ENCODE data around the gene IL4.
"Not testable (repeated sequence)": the region's sequence is repeated elsewhere in the genome, so short reads cannot be mapped to it uniquely, and the experiment has no call there.

IL4 gene

DNA sequence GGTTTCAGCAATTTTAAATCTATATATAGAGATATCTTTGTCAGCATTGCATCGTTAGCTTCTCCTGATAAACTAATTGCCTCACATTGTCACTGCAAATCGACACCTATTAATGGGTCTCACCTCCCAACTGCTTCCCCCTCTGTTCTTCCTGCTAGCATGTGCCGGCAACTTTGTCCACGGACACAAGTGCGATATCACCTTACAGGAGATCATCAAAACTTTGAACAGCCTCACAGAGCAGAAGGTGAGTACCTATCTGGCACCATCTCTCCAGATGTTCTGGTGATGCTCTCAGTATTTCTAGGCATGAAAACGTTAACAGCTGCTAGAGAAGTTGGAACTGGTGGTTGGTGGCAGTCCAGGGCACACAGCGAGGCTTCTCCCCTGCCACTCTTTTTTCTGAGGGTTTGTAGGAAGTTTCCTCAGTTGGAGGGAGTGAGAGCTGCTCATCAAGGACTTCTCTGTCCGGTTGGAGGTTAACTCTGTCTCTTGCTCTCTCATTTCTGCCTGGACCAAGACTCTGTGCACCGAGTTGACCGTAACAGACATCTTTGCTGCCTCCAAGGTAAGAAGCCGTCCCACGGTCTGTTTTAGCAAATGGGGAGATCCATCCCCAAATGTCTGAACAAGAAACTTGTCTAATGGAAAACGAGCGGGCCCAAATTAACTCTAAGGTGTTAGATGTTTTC, at the start of gene IL4:
Gene IL4 (plus strand): TSS at position 51 of the 692 bp plus-strand sequence. CDS start 62 bp downstream, at position 113.
- no peak for DNase-seq

DNA sequence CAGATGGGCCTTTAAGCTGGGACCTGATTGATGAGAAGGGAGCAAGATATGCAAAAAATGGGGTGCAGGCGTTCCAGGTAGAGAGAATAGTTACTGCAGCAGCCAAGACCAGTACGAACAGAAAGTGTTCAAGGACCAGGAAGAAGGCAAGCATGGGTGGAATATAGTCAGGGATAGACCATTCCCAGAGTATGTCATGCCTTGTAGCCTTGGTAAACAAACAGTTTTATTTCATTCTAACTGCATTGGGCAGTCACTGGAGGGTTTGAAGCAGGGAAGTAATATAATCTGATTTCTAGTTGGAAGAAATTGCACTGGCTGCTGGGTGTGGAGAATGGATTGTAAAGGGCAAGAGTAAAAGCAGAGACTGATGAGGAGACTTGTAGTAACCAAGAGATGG, 46.3 kb upstream of the IL4 start:
- no peak for DNase-seq

DNA sequence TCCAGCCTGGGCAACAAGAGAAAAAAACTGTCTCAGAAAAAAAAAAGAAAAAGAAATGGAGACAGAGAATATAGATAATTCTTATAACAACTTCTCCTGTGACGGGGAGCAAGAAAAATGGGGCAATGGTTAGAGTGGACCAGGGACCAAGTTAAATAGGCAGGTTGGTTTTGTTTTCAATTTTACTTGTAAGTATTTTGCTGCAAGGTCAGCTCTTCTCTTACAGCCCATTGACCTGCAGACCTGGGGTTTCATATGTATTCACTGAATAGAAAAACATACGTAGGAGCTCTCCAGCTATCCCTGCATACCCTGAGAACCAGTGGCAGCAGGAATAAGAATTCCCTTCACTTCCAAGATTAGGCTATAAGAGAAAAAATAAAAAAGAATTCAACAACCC, 45.0 kb upstream of the IL4 start:
- no peak for DNase-seq

DNA sequence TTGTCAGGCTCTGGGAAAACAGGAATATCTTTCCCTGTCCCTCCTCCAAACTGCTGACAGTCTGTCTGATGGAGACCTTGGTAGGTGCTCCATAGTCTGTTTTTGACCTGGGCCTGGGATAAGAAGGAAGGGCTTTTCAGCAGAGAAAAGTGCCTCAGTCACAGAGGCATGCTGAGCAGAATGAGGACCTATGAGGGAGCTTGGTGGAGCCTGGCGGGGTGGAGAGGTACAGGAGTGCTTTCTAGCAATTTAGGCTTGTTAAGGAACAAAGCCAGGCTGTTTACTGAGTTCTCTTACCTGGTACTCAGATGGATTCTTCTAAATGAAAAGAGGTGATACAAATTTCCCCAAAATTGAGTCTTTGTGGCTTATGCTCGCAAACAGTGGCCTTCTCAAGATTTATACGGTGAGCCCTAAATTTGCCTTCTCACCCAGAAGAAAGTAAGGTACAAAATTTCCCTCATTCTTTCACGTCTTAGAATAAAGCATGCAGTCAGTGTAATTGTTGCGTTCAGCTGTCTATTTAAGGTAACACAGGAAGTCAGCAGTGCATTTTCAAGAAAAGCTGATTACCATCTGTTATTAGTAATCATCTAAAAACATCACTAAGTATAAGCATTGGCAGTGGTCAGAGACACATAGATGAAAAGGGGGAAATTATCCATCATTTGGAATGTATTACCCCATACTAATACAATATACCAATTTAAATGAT, 44.4 kb upstream of the IL4 start:
- peak; percentile 17 for DNase-seq

DNA sequence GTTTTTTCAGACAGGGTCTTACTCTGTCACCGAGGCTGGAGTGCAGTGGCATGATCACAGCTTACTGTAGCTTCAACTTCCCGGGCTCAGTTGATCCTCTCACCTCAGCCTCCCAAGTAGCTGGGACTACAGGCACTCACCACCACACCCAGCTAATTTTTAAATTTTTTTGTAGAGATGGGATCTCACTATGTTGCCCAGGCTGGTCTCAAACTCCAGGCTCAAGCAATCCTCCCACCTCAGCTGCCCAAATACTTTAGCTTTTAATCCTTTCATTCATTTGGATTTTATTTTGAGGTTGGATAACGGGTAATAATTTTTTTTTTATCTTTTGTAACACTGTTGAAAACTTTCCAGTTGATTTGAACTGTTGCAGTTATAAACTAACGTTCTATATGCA, 40.2 kb upstream of the IL4 start:
- not testable (repeated sequence) for DNase-seq

DNA sequence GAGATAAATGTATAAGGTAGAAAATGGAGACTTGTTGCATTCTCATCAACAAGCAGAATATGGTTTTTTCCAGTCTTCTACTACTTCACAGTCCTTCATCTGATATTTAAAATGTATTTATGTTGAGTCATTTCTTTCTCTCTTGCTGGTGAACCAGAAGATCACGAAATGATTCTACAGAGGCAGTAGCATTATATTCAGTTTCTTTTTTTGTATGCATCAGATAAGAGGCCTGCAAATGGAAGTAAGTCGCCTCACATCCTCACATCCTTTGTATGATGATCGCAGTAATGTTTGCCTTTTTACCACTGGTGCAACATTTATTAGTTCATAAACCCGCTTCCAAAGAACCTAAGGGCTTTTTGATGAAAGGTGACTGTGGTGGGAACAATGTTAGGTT, 37.9 kb upstream of the IL4 start:
- peak; percentile 13 for DNase-seq

DNA sequence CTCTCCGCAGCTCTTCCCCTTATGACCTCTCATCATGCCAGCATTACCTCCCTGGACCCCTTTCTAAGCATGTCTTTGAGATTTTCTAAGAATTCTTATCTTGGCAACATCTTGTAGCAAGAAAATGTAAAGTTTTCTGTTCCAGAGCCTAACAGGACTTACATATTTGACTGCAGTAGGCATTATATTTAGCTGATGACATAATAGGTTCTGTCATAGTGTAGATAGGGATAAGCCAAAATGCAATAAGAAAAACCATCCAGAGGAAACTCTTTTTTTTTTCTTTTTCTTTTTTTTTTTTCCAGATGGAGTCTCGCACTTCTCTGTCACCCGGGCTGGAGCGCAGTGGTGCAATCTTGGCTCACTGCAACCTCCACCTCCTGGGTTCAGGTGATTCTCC, 36.5 kb upstream of the IL4 start:
- DNase-seq: no peak

DNA sequence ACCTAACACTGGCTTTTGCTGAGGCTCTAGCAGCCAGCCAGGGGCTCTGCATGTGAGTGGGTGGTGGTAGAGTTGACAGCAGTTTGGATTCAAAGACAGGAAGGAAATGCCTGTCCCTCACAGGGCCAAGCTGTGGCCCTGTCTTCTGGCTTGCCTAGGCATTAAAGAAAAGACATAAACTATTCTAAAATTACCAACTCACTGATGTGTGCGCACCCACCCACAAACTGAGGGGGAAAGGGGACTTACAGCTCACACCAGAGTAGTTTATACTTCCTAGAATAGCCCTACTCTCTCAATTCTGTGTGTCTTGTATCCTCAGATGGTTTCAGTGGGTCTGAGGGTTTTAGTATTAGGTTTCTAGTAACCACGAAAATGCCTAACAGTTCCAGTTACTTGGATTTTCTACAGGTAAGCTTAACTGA, 34.1 kb upstream of the IL4 start:
- DNase-seq: no peak

DNA sequence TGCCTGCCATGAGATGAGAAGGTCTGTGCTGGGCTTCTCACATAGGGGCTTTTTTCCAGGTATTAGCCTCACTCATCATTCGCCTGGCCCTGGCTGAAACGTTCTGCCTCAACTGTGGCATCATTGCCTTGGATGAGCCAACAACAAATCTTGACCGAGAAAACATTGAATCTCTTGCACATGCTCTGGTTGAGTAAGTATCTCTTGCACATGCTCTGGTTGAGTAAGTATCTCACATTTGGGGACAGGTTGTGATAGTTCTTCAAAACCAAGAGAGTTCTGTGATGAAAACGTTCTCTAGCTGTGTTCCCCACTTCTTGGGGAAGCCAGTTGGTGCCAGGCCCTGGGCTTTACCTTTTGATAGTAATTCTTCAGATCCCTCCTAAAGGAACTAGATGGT, 33.2 kb upstream of the IL4 start:
- no peak for DNase-seq

DNA sequence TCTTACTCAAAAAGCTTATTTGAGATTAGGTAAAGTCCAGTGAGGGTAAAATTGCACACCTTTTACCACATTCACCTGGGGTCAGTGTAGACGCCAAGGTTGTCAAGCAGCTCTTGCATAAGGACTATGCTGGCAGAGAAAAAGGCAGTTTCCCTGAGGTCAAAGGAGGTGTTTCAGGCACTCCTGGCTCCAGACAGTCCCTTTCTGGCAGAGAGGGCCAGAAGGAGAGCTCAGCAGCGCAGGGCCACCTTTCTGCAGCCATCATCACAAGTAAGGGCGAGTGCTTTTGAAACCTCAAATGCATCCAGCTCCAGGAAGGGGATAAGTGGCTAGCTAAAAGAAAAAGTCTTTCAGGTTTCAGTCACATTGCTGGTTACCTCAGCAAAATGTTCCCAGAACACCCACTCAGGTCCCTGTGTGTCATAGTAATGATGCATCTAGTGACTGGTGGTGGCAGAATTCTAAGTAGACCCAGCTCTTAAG, 32.5 kb upstream of the IL4 start:
- DNase-seq: no peak

DNA sequence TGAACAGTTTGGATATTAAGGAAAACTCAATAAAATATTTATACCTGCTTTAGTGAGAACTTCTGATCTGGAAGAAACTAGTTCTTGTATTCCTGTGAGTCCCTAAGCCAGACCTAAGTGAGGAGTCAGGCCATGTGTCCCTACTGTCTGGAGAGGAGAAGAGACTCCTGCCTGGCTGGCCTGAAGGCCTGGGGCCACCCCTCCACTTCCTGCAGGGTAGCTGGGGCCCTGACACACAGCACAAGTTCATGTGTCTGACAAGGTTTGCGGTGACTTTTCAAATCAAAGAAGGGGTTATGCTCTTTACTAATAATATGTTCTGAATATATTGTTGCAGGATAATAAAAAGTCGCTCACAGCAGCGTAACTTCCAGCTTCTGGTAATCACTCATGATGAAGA, 31.9 kb upstream of the IL4 start:
- DNase-seq: no peak

DNA sequence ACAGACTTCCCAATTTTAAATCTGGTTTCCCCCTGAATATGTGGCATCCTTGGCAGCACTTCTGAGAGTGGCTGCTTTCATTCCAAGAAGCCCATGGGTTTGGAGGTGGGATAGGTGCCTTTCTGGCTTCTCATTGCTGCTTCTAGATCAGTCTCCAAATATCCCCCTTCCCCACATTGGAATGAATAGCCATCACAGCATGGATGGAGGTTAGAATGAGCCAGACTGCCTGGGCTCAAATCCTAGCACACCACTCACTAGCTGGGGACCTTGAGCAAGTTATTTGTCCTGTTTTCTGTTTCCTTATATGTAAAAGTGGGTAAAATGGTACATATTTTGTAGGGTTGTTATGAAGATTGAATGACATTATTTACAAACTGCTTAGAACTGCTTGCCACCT, 29.6 kb upstream of the IL4 start:
- no peak for DNase-seq

DNA sequence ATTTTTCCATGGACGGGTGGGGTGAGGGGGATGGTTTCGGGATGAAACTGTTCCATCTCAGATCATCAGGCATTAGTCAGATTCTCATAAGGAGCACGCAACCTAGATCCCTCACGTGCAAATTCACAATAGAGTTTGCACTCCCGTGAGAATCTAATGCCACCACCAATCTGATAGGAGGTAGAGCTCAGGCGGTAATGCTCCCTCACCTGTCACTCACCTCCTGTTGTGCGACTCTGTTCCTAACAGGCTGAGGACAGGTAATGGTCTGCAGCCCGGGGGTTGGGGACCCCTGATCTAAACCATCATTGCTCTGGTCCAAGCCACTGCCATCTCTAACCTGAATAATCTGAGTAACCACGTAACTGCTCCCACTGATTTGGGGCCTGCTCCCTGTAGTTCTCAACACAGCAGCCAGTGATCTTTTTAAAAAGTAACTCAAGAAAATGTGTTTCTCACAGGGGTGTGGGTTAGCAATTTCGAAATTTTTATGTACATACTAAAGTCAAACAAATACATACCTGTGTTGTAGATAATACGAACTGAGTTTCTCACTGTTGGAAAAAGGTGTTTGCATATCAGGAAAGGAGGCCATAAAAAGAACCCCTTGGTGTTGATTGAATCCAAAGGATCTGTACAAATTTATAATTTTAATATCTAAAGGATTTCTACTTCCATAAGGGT, 27.1 kb upstream of the IL4 start:
- no peak for DNase-seq

DNA sequence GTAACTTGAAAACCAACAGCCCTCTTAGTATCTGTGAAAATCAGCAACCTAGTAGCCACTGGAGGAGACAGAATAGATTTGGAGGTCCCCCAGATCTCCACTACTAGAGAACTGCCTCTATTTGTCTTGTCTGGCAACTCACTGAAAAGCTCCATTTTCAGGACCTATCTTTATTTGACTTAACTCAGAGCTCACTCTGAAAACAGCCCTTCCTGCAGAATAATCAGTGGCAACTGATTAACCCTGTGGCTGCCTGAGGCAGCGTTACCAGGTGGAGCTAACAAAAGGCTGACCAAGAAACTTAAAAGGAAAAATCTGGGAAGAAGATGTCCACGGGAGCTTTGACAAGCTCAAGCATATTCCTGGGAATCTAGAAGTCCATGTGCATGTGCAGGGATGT, 26.3 kb upstream of the IL4 start:
- no peak for DNase-seq

DNA sequence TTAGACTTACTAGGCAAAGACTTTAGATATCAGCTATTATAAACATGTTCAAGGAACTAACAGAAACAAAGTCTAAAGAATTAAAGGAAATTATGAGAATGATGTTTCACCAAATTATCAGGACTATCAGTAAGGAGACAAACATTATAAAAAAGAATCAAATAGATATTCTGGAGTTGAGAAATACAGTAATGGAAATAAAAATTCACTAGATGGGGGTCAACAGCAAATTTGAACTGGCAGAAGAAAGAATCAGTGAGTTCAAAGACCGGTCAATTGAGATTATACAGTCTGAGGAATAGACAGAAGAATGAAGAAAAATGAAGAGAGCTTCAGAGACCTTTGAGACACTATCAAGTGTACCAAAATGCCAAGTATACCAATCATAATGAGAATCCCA, 25.4 kb upstream of the IL4 start:
- DNase-seq: no peak

DNA sequence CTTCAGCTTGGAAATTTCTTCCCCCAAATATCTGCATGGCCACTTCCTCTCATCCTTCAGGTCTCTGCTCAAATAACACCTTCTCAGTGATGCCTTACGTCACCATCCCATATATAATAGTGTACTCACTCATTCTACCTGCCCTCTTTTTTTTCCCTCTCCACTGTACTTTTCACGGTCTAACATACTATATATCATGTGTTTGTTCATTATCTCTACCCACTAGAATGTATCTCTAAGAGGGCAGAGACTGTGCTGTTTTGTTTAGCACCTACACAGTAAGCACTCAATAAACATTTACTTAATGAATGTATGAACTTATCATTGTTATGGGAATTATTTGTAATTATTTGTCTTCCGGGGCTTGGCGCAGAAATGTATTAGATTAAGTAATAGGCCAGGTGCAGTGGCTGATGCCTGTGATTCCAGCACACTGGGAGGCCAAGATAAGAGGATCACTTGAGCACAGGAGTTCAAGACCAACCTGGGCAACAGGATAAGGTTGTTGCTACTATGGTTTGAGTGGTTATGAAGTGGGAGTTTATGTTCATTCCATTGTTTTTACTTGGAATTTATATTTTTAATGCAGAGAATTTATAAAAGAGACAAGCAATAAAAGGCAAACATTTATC, 21.8 kb upstream of the IL4 start:
- DNase-seq: peak; percentile 63

DNA sequence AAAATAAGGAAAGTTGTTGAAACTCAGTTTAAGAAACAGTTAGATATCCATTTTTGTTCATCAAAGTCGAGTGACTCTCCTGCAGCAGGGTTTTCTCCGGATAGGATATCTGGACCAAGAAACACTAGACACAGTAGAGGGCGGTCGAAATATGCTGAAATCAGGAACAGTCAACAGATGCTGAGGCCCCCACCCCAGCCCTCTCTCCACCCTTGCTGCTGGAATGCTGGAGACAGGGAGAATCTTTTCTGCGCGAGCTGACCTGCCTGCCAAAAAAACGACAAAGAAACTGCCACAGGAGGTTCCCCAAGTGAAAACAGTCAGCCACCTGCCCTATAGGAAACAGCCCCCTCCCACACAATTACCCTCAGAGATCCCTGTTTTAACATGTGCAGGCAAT, 20.1 kb upstream of the IL4 start:
- DNase-seq: no peak

DNA sequence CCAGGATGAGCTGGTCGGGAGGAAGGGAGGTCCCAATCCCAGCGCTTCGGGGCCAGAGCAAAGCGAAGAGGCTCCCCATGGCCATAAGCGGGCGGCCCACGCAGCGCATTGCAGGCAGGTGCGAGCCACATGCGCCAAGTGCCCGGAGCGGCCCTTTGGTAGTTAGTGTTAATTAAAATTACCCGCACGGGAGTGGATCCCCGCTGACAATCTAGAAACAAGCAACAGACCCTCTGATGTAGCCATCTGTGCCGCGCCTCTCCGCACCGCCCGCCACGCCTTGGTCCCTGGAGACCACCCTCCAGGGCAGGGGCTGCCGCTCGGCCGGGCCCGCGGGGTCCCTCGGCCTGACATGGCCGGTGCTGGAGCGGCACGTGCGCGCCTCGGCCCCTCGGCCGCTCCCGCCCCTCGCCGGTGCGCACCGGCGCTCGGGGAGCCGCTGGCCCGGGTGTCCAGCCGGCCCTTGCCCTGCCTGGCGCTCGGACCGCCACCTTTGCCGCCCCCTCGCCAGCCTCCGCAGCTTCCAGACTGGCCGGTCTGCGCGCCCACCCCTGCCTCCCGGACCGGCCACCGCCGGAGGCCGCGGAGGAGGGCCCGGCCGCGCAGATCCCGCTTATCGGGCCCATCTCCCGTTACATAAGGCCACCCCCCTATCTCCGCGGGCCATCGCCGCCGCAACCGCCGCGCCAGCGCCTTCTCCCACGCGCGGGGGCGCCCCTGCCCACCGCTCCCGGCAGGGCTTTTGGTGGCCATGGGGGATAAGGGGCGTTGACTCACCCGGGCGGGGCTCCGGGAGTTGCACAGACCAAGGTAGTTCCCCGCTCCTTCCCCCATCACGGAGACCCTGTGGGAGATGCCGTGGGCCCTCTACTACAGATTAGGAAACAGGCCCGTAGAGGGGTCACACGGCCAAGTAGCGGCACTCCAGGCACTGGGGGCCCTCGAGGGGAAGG, 17.7 kb upstream of the IL4 start:
- peak; percentile 67 for DNase-seq

DNA sequence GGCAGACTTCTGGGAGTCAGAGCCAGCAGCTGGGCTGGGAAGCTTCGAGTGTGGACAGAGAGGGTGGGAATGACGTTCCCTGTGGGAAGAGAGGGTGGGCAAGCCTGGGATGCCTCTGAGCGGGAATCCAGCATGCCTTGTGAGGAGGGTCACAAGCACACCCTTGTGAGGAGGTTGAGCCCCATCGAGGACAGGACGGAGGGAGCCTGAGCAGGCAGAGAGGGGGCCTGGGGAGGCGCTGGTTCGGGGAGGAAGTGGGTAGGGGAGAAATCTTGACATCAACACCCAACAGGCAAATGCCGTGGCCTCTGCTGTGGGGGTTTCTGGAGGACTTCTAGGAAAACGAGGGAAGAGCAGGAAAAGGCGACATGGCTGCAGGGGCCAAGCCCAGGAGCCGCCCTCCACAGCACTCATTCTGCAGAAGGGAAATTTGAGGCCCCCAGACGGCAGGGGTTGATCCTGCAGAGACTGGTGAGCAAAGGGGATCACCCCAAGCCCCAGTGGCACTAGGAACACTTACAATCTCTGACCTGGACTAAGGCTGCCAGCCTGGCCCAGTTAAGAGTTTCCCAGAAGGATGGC, 16.9 kb upstream of the IL4 start:
- no peak for DNase-seq

DNA sequence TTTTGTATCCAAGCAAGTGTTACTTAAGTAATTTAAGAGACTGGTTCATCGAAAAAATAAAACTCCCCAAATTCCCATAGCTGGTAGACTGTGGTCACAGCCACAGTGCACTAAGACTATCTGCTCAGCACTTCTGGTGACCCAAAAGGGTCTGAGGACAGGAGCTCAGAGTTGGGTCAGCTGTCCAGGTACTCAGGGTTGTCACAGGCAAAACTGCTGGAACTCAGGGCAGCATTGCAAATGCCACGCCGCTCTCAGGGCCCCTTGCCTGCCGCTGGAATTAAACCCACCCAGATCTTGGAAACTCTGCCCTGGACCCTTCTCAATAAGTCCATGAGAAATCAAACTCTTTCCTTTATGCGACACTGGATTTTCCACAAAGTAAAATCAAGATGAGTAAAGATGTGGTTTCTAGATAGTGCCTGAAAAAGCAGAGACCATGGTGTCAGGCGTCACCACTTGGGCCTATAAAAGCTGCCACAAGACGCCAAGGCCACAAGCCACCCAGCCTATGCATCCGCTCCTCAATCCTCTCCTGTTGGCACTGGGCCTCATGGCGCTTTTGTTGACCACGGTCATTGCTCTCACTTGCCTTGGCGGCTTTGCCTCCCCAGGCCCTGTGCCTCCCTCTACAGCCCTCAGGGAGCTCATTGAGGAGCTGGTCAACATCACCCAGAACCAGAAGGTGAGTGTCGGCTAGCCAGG, 16.0 kb upstream of the IL4 start, which contains the start of gene IL13:
Gene IL13 (plus strand): TSS at position 498 of the 705 bp plus-strand sequence. CDS start 14 bp downstream, at position 512.
- peak; percentile 44 for DNase-seq
